ENCODE data around the gene SOX1.

- TF ChIP-seq, protein P1, sequence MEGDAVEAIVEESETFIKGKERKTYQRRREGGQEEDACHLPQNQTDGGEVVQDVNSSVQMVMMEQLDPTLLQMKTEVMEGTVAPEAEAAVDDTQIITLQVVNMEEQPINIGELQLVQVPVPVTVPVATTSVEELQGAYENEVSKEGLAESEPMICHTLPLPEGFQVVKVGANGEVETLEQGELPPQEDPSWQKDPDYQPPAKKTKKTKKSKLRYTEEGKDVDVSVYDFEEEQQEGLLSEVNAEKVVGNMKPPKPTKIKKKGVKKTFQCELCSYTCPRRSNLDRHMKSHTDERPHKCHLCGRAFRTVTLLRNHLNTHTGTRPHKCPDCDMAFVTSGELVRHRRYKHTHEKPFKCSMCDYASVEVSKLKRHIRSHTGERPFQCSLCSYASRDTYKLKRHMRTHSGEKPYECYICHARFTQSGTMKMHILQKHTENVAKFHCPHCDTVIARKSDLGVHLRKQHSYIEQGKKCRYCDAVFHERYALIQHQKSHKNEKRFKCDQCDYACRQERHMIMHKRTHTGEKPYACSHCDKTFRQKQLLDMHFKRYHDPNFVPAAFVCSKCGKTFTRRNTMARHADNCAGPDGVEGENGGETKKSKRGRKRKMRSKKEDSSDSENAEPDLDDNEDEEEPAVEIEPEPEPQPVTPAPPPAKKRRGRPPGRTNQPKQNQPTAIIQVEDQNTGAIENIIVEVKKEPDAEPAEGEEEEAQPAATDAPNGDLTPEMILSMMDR (IDR thresholded peaks at IDR 0.05), result no peak
- no peak for TF ChIP-seq POLR2A (IDR thresholded peaks at IDR 0.05)
Measured at GRCh38 chr13:112058519-112058873, 8.5 kb upstream of the SOX1 start.

Measured in body of pancreas (tissue), 4 donors.